Panc1 (cell line): ENCODE data around the gene LCN6. TPM values are rescaled to one million over a fixed set of nuclear protein-coding genes. Genes with fewer than 3 reads are reported as not detected.

ENCODE experiments used
- ATAC-seq: fragments of 200-7000 bp; cut with Tn5 transposase; 2 replicates; pipeline ENCODE4 v1.9.1; 2020; ENCODE audit warnings: mild to moderate bottlenecking, moderate library complexity
- BruUV-seq: library from RNA; stranded (reverse); fragments of 400-500 nt; replicated peaks from 2 replicates; lab custom pipeline; 2021; lab: Mats Ljungman, UMichigan
- CTCF ChIA-PET: fragments of 300-600 bp; sonication (Branson Sonifier 250); formaldehyde crosslinking; loops from one replicate; lab custom pipeline; 2022; ENCODE audit warnings: antibody characterized with exemption; lab: Charles Lee
- POLR2A ChIA-PET: fragments of 300-600 bp; sonication (Branson Sonifier 250); formaldehyde crosslinking; loops from one replicate; lab custom pipeline; 2022; ENCODE audit warnings: antibody characterized with exemption; lab: Charles Lee
- DNase-seq: peaks from one replicate; pipeline ENCODE4 v3.0.0-alpha.2; 2010; ENCODE audit warnings: low read depth, low spot score
- H3K27ac ChIP-seq: 2 replicates; pipeline ENCODE4 v1.5.1; 2011; ENCODE audit warnings: mild to moderate bottlenecking, low read length, inconsistent platforms
- H3K27me3 ChIP-seq: fragments of 200-500 bp; sonication (Bioruptor generic); 2 replicates; pipeline ENCODE4 v1.6.0; 2014; ENCODE audit warnings: low read length, inconsistent platforms; ENCODE audit not compliant: control insufficient read depth, insufficient read depth
- H3K36me3 ChIP-seq: fragments of 200-500 bp; sonication (Bioruptor generic); 2 replicates; pipeline ENCODE4 v1.5.1; 2014; ENCODE audit warnings: inconsistent platforms, mild to moderate bottlenecking, low read length, moderate library complexity; ENCODE audit not compliant: control insufficient read depth, insufficient read depth
- H3K4me1 ChIP-seq: 2 replicates; pipeline ENCODE4 v1.5.1; 2011; ENCODE audit warnings: inconsistent platforms, mild to moderate bottlenecking, low read length, moderate library complexity; ENCODE audit not compliant: control insufficient read depth, insufficient read depth
- H3K4me3 ChIP-seq, 2 experiments: 2 replicates each; pipeline ENCODE4 v1.5.1; 2011 to 2012; ENCODE audit warnings: low read depth in 2 of 2, low read length in 2 of 2, mild to moderate bottlenecking in 2 of 2, inconsistent platforms in 1 of 2, moderate library complexity in 1 of 2
- H3K9me3 ChIP-seq: fragments of 200-500 bp; sonication (Bioruptor generic); 2 replicates; pipeline ENCODE4 v1.5.1; 2014; ENCODE audit warnings: low read depth, mild to moderate bottlenecking, inconsistent platforms, low read length, moderate library complexity; ENCODE audit not compliant: control insufficient read depth, insufficient read depth
- CTCF ChIP-seq: fragments of 450-650 bp; IDR thresholded peaks from 2 replicates; pipeline ENCODE4 v1.5.1; 2017; ENCODE audit warnings: mild to moderate bottlenecking
- POLR2AphosphoS5 ChIP-seq: IDR thresholded peaks from 2 replicates; pipeline ENCODE4 v1.6.1; 2012; ENCODE audit warnings: mild to moderate bottlenecking, low read depth, low read length, moderate library complexity
- REST ChIP-seq, 2 experiments: IDR thresholded peaks; 2 replicates each; pipeline ENCODE4 v1.6.1; 2011 to 2012; ENCODE audit warnings: low read depth in 2 of 2, control low read depth in 1 of 2, low read length in 1 of 2, mild to moderate bottlenecking in 1 of 2, moderate library complexity in 1 of 2; ENCODE audit not compliant: insufficient read depth in 1 of 2
- SIN3A ChIP-seq: IDR thresholded peaks from 2 replicates; pipeline ENCODE4 v1.6.1; 2012; ENCODE audit warnings: low read depth, mild to moderate bottlenecking, low read length, moderate library complexity, borderline replicate concordance; ENCODE audit not compliant: insufficient read depth
- TCF7L2 ChIP-seq: IDR thresholded peaks from 2 replicates; pipeline ENCODE4 v1.6.1; 2011; ENCODE audit warnings: mild to moderate bottlenecking, low read depth, low read length, inconsistent platforms
- in situ Hi-C: cut with HindIII; loops from 2 replicates; pipeline ENCODE4 v1.10.0; 2016; ENCODE audit warnings: low sequenced_read_pairs, low pct_unique_long_range_greater_than_20kb
- intact Hi-C: fragments of 100-400 bp; cut with micrococcal nuclease; formaldehyde crosslinking; loops from one replicate; pipeline ENCODE4 v1.10.0; 2022; ENCODE audit not compliant: unreplicated experiment
- total RNA-seq: library from RNA; stranded (reverse); gene quantifications from one replicate; pipeline ENCODE4 v1.2.1, GENCODE V29; 2021; ENCODE audit not compliant: unreplicated experiment

The LCN6 gene
- total RNA-seq, 1 experiment from 2014 or later = not detected

- in situ Hi-C loops (no loop called here), intact Hi-C loops (no loop called here)
- CTCF ChIA-PET = no interaction called here
- no peak overlapping the region for H3K27ac ChIP-seq
- DNase-seq (no peak), ATAC-seq (no peak)
- H3K36me3 ChIP-seq = peaks cover 2% of the 10 kb centered on the region; the same call in 1 of the 2 replicates
- TF ChIP-seq CTCF = no peak
- no peak for TF ChIP-seq REST (IDR thresholded peaks at IDR 0.05; ENCODE audit: insufficient read depth in 1 of 2, low read depth in 2 of 2, low read length in 1 of 2)
- no peak for TF ChIP-seq POLR2AphosphoS5
- no peak for TF ChIP-seq TCF7L2
- TF ChIP-seq SIN3A = no peak
- peaks cover 6% of the 10 kb centered on the region for H3K4me1 ChIP-seq
- no peaks in the 10 kb centered on the region for H3K9me3 ChIP-seq
- H3K27me3 ChIP-seq = no peaks in the 10 kb centered on the region
- no peak overlapping the region for H3K4me3 ChIP-seq
- no TSS peak for BruUV-seq
- POLR2A ChIA-PET = no interaction called here
Measured at GRCh38 chr9:136732444-136733178, 15.7 kb downstream of the LCN6 start.

- H3K4me1 ChIP-seq = peaks cover 15% of the 10 kb centered on the region
- TSS peak; percentile 89 for BruUV-seq
- no peak overlapping the region for H3K4me3 ChIP-seq
- ChIA-PET CTCF (no interaction called here), POLR2A (interaction anchor here (0.6 kb wide), 1 partner anchor 16 kb away, joined by 3 read pairs; no protein-coding TSS in a partner anchor)
- ATAC-seq (no peak), DNase-seq (no peak)
- peaks cover 12% of the 10 kb centered on the region for H3K36me3 ChIP-seq
- no peak overlapping the region for H3K27ac ChIP-seq
- in situ Hi-C loops = no loop called here
- intact Hi-C loops = no loop called here
- TF ChIP-seq TCF7L2 = no peak
- TF ChIP-seq SIN3A = no peak
- no peak for TF ChIP-seq POLR2AphosphoS5
- TF ChIP-seq CTCF = no peak
- no peak for TF ChIP-seq REST (IDR thresholded peaks at IDR 0.05; ENCODE audit: insufficient read depth in 1 of 2, low read depth in 2 of 2, low read length in 1 of 2)
- no peaks in the 10 kb centered on the region for H3K27me3 ChIP-seq
- H3K9me3 ChIP-seq = no peaks in the 10 kb centered on the region
Measured at GRCh38 chr9:136729926-136730325, 18.4 kb downstream of the LCN6 start.
